AG04450 (cell line): ENCODE results near the gene IFITM5. TPM values are rescaled to one million over a fixed set of nuclear protein-coding genes. Genes with fewer than 3 reads are reported as not detected.

ENCODE experiments used
- CTCF ChIA-PET: fragments of 300-600, 350-600 bp; formaldehyde crosslinking; extraction: SDS; loops from one replicate; lab custom pipeline; 2022; ENCODE audit warnings: antibody characterized with exemption, inconsistent platforms; lab: Charles Lee
- POLR2A ChIA-PET: fragments of 350-600 bp; formaldehyde crosslinking; extraction: SDS; loops from one replicate; lab custom pipeline; 2021; ENCODE audit warnings: antibody characterized with exemption, inconsistent platforms; lab: Yijun Ruan, JAX
- DNase-seq: peaks from one replicate; pipeline ENCODE4 v3.0.0-alpha.2; 2011; ENCODE audit warnings: low read depth, low spot score
- H3K27ac ChIP-seq: one replicate; pipeline ENCODE4 v1.5.1; 2012; ENCODE audit warnings: low read depth, low read length, control low read depth
- H3K27me3 ChIP-seq: one replicate; pipeline ENCODE4 v1.6.0; 2012; ENCODE audit warnings: low read length; ENCODE audit not compliant: control insufficient read depth, insufficient read depth
- H3K4me3 ChIP-seq: 2 replicates; pipeline ENCODE4 v1.5.1; 2011; ENCODE audit warnings: mild to moderate bottlenecking, low read depth, low read length, control low read depth
- H3K9me3 ChIP-seq: 2 replicates; pipeline ENCODE4 v1.5.1; 2012; ENCODE audit warnings: low read length; ENCODE audit not compliant: control insufficient read depth, insufficient read depth
- CTCF ChIP-seq: IDR thresholded peaks from 2 replicates; pipeline ENCODE4 v1.5.1; 2011; ENCODE audit warnings: low read depth, low read length, control low read depth, inconsistent platforms
- polyA plus RNA-seq: library from polyadenylated mRNA; depleted of rRNA; stranded (reverse); fragments of >200 nt; gene quantifications from 2 replicates; pipeline ENCODE4 v1.2.3, GENCODE V29; 2011

The IFITM5 gene
- polyA plus RNA-seq, 1 experiment: not detected

- H3K9me3 ChIP-seq: peaks cover 6% of the 10 kb centered on the region; the same call in 1 of the 2 replicates
- CTCF ChIA-PET: interaction anchor here (0.6 to 2.5 kb wide), 4 partner anchors 10 to 144 kb away, joined by 3 to 8 read pairs (median 5); no protein-coding TSS in a partner anchor
- POLR2A ChIA-PET: interaction anchor here (0.6 kb wide), 1 partner anchor 20 kb away, joined by 4 read pairs; no protein-coding TSS in a partner anchor
- no peak for TF ChIP-seq CTCF
- no peak for DNase-seq
- no peak overlapping the region for H3K27ac ChIP-seq
- peaks cover 11% of the 10 kb centered on the region for H3K27me3 ChIP-seq
- no peak overlapping the region for H3K4me3 ChIP-seq
These were observed 4.8 kb upstream of the IFITM5 start for GRCh38 chr11:304061-304506.

- Histone ChIP-seq H3K27me3 (peaks cover 11% of the 10 kb centered on the region), H3K9me3 (peaks cover 6% of the 10 kb centered on the region; the same call in 1 of the 2 replicates), H3K27ac (no peak overlapping the region), H3K4me3 (no peak overlapping the region)
- no peak for TF ChIP-seq CTCF
- DNase-seq: no peak
- POLR2A ChIA-PET: no interaction called here
- CTCF ChIA-PET: no interaction called here
These were observed 4.0 kb upstream of the IFITM5 start for GRCh38 chr11:303363-303762.

- Histone ChIP-seq H3K4me3 (no peak overlapping the region), H3K9me3 (peaks cover 6% of the 10 kb centered on the region; the same call in 1 of the 2 replicates), H3K27me3 (peaks cover 11% of the 10 kb centered on the region), H3K27ac (no peak overlapping the region)
- POLR2A ChIA-PET: interaction anchor here (0.5 to 0.6 kb wide), 2 partner anchors 55 to 56 kb away, joined by 3 to 7 read pairs; no protein-coding TSS in a partner anchor
- no peak for DNase-seq
- CTCF ChIA-PET: interaction anchor here (0.9 kb wide), 1 partner anchor 11 kb away, joined by 3 read pairs; no protein-coding TSS in a partner anchor
- peak; percentile 46 for TF ChIP-seq CTCF
These were observed 817 bp upstream of the IFITM5 start for GRCh38 chr11:299951-300735.

GRCh38 chr11:298406-299065, 790 bp downstream of the IFITM5 start:
- POLR2A ChIA-PET: no interaction called here
- Histone ChIP-seq H3K27me3 (peaks cover 11% of the 10 kb centered on the region), H3K27ac (no peak overlapping the region), H3K4me3 (no peak overlapping the region), H3K9me3 (0 out of 2 replicates have a peak, but pooled peaks cover under 1% of the 10 kb centered on the region)
- no peak for DNase-seq
- TF ChIP-seq CTCF: no peak
- CTCF ChIA-PET: interaction anchor here (0.7 kb wide), 1 partner anchor 14 kb away, joined by 5 read pairs; no protein-coding TSS in a partner anchor
